HG03045 (cell line): ENCODE data around the gene EPDR1.

Source experiments
- ATAC-seq: cut with Tn5 transposase; IDR thresholded peaks from one replicate; pipeline ENCODE4 v1.9.1; 2021; ENCODE audit warnings: mild to moderate bottlenecking, moderate library complexity; ENCODE audit not compliant: unreplicated experiment

Gene EPDR1

GRCh38 chr7:37920305-37920848 is at the start of gene EPDR1:
Gene EPDR1, plus strand, starts transcription at chr7:37920640. Its CDS starts 300 bp downstream, at chr7:37920940.
- peak; percentile 46 for ATAC-seq

- no peak for ATAC-seq
Observed at GRCh38 chr7:37882086-37882485, 38.4 kb upstream of the EPDR1 start.

- ATAC-seq, result no peak
Observed at GRCh38 chr7:37893359-37893758, 27.1 kb upstream of the EPDR1 start.

GRCh38 chr7:37894671-37895070 is 25.8 kb upstream of the EPDR1 start:
- no peak for ATAC-seq

GRCh38 chr7:37899712-37900247 is 20.7 kb upstream of the EPDR1 start:
- no peak for ATAC-seq

DNA sequence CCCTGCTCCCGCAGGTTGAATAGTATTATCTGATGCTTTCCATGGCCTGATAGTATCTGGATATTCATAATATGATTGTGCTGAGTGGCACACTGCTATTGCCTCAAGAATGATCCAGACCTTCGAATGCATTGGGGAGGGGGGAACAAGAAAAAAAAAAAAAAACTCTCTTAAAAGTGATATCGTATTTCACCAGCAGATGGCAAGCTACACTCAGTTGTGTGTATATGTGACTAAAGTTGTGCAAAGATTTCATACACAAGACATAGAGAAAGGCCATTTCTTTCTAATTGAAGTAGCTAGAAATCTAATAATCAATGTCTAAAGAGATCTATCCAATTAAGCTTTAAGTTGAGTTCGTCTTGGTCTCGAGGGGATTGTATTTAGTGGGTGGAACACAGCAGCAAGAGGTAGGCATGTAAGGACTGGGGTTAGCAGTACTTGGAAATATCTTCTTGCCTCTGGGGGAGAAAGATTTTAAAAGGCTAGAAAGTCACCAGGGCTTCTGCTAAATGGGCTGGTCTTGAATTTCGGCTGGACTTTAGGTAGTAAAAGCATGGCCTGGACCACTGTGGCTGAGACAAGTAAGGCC is 19.1 kb upstream of the EPDR1 start:
- ATAC-seq, result no peak

DNA sequence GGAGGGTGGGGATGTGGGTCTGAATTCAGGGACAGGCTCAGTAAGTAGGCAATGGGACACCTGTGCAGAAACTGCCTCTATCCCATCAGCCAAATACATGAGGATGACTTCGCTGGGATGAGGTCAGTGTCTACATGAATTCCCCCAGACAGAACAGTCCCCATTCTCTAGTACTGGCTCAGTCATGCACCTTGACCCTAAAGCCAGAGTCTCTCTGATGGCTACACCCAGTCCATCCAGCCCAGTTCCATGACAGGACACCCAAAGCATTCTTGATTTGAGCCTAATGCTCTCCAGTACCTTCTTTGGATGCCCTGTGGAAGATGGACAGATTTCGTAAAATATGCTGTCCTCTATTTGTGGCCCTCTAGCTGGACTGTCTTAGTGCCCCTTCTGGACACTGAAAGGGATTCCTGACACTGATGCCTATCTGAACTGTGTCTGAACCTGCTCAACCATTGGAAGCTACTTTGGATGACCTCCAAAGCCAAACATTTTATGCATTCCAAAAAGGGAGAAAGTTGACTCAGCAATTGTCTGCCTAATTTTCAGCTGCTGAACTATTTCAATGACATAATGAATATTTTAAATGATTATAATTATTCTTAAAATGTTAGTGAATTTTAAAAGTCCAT is 18.4 kb upstream of the EPDR1 start:
- ATAC-seq, result no peak

- no peak for ATAC-seq
Observed at GRCh38 chr7:37908221-37908788, 12.1 kb upstream of the EPDR1 start.

DNA sequence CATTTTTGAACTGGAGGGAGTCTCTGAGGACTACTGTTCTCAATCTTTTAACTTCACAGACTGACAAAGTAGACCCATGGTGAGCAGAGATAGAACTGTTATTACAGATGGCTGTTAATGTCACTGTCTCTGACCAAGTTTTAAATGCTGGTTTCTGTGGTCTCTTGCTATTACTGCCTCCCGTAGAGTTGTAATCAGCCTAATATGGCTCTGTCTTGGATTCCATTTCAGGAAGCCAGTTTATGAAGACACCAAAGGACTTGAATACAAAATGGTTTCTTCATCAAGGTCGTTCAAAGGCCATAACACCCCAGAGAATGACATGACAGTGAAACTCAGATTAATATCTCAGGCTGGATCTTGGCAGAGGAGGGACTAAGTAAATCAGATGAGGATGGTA is 7.7 kb upstream of the EPDR1 start:
- ATAC-seq, result no peak

DNA sequence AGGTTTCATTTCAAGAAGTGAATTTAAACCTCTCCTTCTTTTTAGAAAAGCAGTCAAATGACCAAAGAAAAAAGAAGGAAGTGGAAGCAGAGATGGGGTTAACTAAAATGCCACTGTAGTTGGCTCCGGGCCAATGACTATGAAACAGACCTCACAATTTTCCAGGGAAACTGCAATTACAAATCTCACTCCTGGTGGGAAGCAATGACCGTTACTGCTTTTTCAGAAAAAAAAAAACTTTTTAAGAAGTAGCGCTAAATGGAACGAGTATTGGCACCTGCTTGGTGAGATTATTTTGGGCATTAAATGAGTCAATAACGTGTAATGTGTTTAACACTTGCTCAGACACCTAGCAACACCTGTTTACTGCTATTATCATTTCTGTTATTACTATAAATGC is 5.0 kb upstream of the EPDR1 start:
- no peak for ATAC-seq

DNA sequence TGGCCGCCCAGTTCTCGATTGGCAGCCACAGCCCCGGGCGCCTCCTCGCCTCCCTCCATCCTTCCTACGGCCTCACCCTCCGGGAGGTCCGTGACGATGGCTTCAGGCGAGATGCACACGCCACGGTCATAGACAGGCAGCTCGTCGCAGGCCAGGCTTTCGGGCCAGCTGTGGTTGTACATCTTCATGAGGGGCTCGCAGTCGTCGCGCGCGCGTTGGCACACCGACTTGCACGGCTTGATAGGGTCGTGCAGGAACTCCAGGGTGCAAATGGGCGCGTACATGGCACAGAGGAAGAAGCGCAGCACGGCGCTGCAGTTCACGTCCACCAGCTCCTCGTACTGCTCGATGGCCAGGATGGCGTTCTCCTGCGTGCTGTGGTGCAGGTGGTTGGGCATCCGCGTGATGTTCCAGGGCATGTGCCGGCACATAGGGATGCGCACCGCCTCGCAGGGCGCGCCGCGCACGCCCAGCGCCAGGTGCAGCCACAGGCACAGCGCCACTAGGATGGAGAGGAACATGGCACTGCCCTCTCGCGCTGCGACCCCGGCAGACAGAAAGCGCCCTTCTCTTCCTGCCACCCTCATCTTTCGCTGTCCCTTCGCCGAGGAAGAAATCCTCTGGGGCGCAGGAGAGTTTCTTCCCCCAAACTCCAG is 4.3 kb upstream of the EPDR1 start:
- ATAC-seq, result no peak

GRCh38 chr7:37916673-37917660 is 3.5 kb upstream of the EPDR1 start, which contains the start of gene SFRP4:
Gene SFRP4, minus strand, starts transcription at chr7:37916817. Its CDS starts 280 bp downstream, at chr7:37916537.
- no peak for ATAC-seq

GRCh38 chr7:37918526-37918925 is 1.9 kb upstream of the EPDR1 start:
- ATAC-seq, result no peak

DNA sequence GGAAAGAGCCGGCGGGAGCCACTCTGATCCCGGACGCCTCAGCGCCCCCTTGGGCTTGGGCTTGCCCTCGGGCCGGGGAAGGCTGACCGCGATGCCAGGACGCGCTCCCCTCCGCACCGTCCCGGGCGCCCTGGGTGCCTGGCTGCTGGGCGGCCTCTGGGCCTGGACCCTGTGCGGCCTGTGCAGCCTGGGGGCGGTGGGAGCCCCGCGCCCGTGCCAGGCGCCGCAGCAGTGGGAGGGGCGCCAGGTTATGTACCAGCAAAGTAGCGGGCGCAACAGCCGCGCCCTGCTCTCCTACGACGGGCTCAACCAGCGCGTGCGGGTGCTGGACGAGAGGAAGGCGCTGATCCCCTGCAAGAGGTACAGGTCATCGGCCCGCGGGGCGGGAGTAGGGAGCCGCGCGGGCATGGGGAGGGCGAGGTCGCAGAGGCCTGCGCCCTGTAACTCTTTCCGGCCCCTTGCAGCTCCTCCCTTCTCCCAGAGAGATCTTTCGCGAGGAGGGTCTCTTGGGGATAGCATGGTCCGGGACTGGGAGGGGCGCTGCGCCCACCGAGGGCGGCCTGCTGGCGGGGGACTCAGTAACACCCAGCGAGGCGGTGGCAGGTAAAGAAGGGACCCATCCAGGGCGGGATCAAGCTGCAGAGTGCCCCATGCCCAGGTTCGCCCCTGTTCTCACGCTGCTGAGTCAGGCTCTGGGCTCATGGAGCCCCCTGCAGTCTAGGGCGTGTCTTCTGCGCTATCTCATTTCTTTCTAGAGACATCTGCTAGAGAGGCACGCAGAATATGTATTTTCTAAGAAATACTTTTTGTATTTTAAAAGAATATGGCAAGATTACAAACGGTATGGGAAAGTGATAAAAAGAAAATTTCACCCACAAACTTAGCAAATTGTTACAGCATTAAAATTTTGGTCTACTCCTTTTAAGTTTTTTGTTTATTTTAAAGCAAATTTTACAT is 687 bp downstream of the EPDR1 start:
- ATAC-seq, result peak; percentile 40

DNA sequence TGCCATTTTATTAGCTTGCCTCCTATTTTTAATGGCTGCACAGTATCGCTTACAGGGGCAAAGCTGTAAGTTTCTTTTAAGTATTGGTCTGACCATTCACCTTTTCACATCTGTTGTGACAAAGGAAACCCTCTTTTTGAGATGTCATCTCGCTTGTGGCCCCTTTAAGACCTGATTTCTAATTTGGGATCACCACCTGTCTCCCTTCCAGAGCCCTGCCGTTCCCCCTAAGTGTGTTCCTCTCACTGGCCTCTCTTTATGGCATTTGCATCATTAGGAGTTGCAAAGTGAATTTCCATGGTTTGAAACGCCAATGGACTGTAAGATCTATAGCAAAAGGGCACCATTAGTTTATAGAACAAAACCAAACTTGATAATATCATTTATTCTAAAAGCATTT is 1.4 kb downstream of the EPDR1 start:
- no peak for ATAC-seq

DNA sequence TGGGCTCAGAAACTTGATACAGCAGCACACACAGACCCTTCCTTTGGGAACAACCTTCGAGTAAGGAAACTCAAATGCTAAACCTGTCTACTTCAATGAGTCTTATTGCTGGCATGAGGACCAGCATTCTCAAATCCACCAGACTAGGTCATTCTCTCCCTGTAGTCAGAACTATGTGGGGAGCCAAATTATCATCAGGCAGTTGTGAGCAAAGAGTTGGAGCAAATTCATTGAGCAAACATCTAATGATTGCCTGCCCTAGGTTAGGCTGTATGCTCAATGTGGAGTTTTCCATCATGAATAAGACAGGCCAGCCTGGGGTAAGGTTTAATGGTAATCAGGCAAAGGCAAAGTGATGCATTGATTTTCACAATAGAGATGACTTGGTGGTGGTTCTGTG is 3.6 kb downstream of the EPDR1 start:
- ATAC-seq, result no peak

DNA sequence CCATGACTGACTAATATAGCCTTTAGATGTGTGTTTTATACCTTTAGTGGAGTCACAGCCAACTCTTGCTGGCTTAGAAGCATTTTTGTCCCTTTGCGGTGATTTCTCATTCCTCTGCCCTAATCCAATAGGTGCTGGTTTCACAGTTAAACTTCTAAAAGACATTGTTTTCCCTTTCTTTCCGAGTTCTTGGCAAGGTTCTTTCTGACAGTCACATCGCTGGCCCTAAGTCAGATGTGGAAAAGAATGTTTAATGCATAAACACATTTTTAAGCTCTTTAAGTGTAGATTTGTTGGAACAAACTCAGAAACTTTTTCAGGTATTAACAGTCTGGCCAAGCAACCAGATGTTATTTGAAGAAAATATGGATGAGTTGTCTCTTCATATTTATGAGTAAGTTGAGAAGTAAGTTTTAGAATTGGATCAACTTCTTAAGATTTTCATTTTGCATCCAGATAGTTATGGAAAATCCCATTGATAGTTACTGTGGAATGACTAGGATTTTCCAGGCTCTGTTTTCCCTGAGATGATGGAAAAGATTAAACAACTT is 4.1 kb downstream of the EPDR1 start:
- no peak for ATAC-seq

- ATAC-seq, result no peak
Observed at GRCh38 chr7:37925620-37926019, 5.2 kb downstream of the EPDR1 start.
